Measurements from ENCODE around the gene SF3A2.

Gene SF3A2

GRCh38 chr19:2245273-2245672, 8.6 kb downstream of the SF3A2 start:
- H3K4me1 ChIP-seq (ENCODE audit: insufficient read depth, low read length) = peaks cover 7% of the 10 kb centered on the region
- H3K36me3 ChIP-seq (ENCODE audit: insufficient read depth, low read length) = peaks cover 73% of the 10 kb centered on the region

GRCh38 chr19:2246014-2246620, 9.5 kb downstream of the SF3A2 start:
- 93% methylated on average over 25 of the region's 25 CpGs for WGBS
- H3K27ac ChIP-seq (ENCODE audit: low read depth, low read length) = no peak overlapping the region
- H3K9ac ChIP-seq (ENCODE audit: low read depth, low read length) = no peak overlapping the region
- H3K36me3 ChIP-seq (ENCODE audit: insufficient read depth, low read length) = peaks cover 68% of the 10 kb centered on the region
- H3K4me1 ChIP-seq (ENCODE audit: insufficient read depth, low read length) = no peaks in the 10 kb centered on the region
- H3K4me3 ChIP-seq (ENCODE audit: low read length) = no peak overlapping the region
- no peaks in the 10 kb centered on the region for H3K9me3 ChIP-seq (ENCODE audit: insufficient read depth, low read depth, low read length)
- peaks cover 12% of the 10 kb centered on the region for H3K27me3 ChIP-seq (ENCODE audit: insufficient read depth, low read length)

More at GRCh38 chr19:2245273-2245672, 8.6 kb downstream of the SF3A2 start:
- H3K9ac ChIP-seq (ENCODE audit: low read depth, low read length) = no peak overlapping the region
- 97% methylated on average over 15 of the region's 15 CpGs for WGBS
- H3K9me3 ChIP-seq (ENCODE audit: insufficient read depth, low read depth, low read length) = no peaks in the 10 kb centered on the region
- no peak overlapping the region for H3K27ac ChIP-seq (ENCODE audit: low read depth, low read length)
- H3K27me3 ChIP-seq (ENCODE audit: insufficient read depth, low read length) = peaks cover 3% of the 10 kb centered on the region; the same call in 1 of the 2 replicates
- H3K4me3 ChIP-seq (ENCODE audit: low read length) = no peak overlapping the region

GRCh38 chr19:2246801-2247361, 10.3 kb downstream of the SF3A2 start:
- Histone ChIP-seq H3K27ac (ENCODE audit: low read depth, low read length) (no peak overlapping the region), H3K4me1 (ENCODE audit: insufficient read depth, low read length) (no peaks in the 10 kb centered on the region), H3K9ac (ENCODE audit: low read depth, low read length) (no peak overlapping the region), H3K4me3 (ENCODE audit: low read length) (no peak overlapping the region), H3K36me3 (ENCODE audit: insufficient read depth, low read length) (peaks cover 61% of the 10 kb centered on the region), H3K27me3 (ENCODE audit: insufficient read depth, low read length) (peaks cover 20% of the 10 kb centered on the region), H3K9me3 (ENCODE audit: insufficient read depth, low read depth, low read length) (no peaks in the 10 kb centered on the region)
- 93% methylated on average over 26 of the region's 26 CpGs for WGBS

GRCh38 chr19:2247433-2248101, 10.9 kb downstream of the SF3A2 start:
- H3K36me3 ChIP-seq (ENCODE audit: insufficient read depth, low read length) = peaks cover 55% of the 10 kb centered on the region
- H3K4me3 ChIP-seq (ENCODE audit: low read length) = no peak overlapping the region
- peaks cover 26% of the 10 kb centered on the region for H3K27me3 ChIP-seq (ENCODE audit: insufficient read depth, low read length)
- H3K9me3 ChIP-seq (ENCODE audit: insufficient read depth, low read depth, low read length) = no peaks in the 10 kb centered on the region
- WGBS = 93% methylated on average over 24 of the region's 28 CpGs
- H3K4me1 ChIP-seq (ENCODE audit: insufficient read depth, low read length) = no peaks in the 10 kb centered on the region
- H3K27ac ChIP-seq (ENCODE audit: low read depth, low read length) = no peak overlapping the region
- H3K9ac ChIP-seq (ENCODE audit: low read depth, low read length) = no peak overlapping the region

- H3K4me1 ChIP-seq (ENCODE audit: insufficient read depth, low read length) = no peaks in the 10 kb centered on the region
- H3K36me3 ChIP-seq (ENCODE audit: insufficient read depth, low read length) = peaks cover 48% of the 10 kb centered on the region
- WGBS = 89% methylated on average over 20 of the region's 21 CpGs
- H3K9ac ChIP-seq (ENCODE audit: low read depth, low read length) = no peak overlapping the region
- H3K4me3 ChIP-seq (ENCODE audit: low read length) = no peak overlapping the region
- H3K27me3 ChIP-seq (ENCODE audit: insufficient read depth, low read length) = peaks cover 34% of the 10 kb centered on the region
- no peaks in the 10 kb centered on the region for H3K9me3 ChIP-seq (ENCODE audit: insufficient read depth, low read depth, low read length)
- H3K27ac ChIP-seq (ENCODE audit: low read depth, low read length) = peak overlapping the region; percentile 35; the same call in 1 of the 2 replicates
These were observed 11.7 kb downstream of the SF3A2 start for GRCh38 chr19:2248136-2249009.

- Histone ChIP-seq H3K4me1 (ENCODE audit: insufficient read depth, low read length) (no peaks in the 10 kb centered on the region), H3K9ac (ENCODE audit: low read depth, low read length) (no peak within 1 kb of the TSS), H3K9me3 (ENCODE audit: insufficient read depth, low read depth, low read length) (no peaks in the 10 kb centered on the region), H3K27me3 (ENCODE audit: insufficient read depth, low read length) (peaks cover 43% of the 10 kb centered on the region), H3K27ac (ENCODE audit: low read depth, low read length) (peak within 1 kb of the TSS; percentile 35; the same call in 1 of the 2 replicates), H3K36me3 (ENCODE audit: insufficient read depth, low read length) (peaks cover 39% of the 10 kb centered on the region), H3K4me3 (ENCODE audit: low read length) (no peak within 1 kb of the TSS)
- 87% methylated on average over 27 of the region's 27 CpGs for WGBS
These were observed 12.6 kb downstream of the SF3A2 start, which contains the start of gene AMH for GRCh38 chr19:2249010-2249866. TSS of gene AMH (plus strand) at chr19:2249323. CDS start at chr19:2249333, 10 bp downstream.

GRCh38 chr19:2249880-2250765, 13.5 kb downstream of the SF3A2 start:
- Histone ChIP-seq H3K9me3 (ENCODE audit: insufficient read depth, low read depth, low read length) (no peaks in the 10 kb centered on the region), H3K4me3 (ENCODE audit: low read length) (no peak overlapping the region), H3K27ac (ENCODE audit: low read depth, low read length) (no peak overlapping the region), H3K36me3 (ENCODE audit: insufficient read depth, low read length) (peaks cover 30% of the 10 kb centered on the region), H3K9ac (ENCODE audit: low read depth, low read length) (no peak overlapping the region), H3K27me3 (ENCODE audit: insufficient read depth, low read length) (peaks cover 45% of the 10 kb centered on the region), H3K4me1 (ENCODE audit: insufficient read depth, low read length) (no peaks in the 10 kb centered on the region)
- 78% methylated on average over 43 of the region's 43 CpGs for WGBS

- no peaks in the 10 kb centered on the region for H3K4me1 ChIP-seq (ENCODE audit: insufficient read depth, low read length)
- 84% methylated on average over 40 of the region's 40 CpGs for WGBS
These were observed 14.1 kb downstream of the SF3A2 start for GRCh38 chr19:2250766-2251105.

GRCh38 chr19:2251106-2252054, 14.8 kb downstream of the SF3A2 start:
- Histone ChIP-seq H3K9ac (ENCODE audit: low read depth, low read length) (no peak overlapping the region), H3K9me3 (ENCODE audit: insufficient read depth, low read depth, low read length) (no peaks in the 10 kb centered on the region), H3K27ac (ENCODE audit: low read depth, low read length) (no peak overlapping the region), H3K36me3 (ENCODE audit: insufficient read depth, low read length) (peaks cover 18% of the 10 kb centered on the region), H3K27me3 (ENCODE audit: insufficient read depth, low read length) (peaks cover 45% of the 10 kb centered on the region), H3K4me3 (ENCODE audit: low read length) (no peak overlapping the region), H3K4me1 (ENCODE audit: insufficient read depth, low read length) (no peaks in the 10 kb centered on the region)
- WGBS = 89% methylated on average over 125 of the region's 125 CpGs

More at GRCh38 chr19:2250766-2251105, 14.1 kb downstream of the SF3A2 start:
- Histone ChIP-seq H3K36me3 (ENCODE audit: insufficient read depth, low read length) (peaks cover 24% of the 10 kb centered on the region), H3K4me3 (ENCODE audit: low read length) (no peak overlapping the region), H3K27ac (ENCODE audit: low read depth, low read length) (no peak overlapping the region), H3K9me3 (ENCODE audit: insufficient read depth, low read depth, low read length) (no peaks in the 10 kb centered on the region), H3K27me3 (ENCODE audit: insufficient read depth, low read length) (peaks cover 45% of the 10 kb centered on the region), H3K9ac (ENCODE audit: low read depth, low read length) (no peak overlapping the region)
